Limb (tissue), 2 donors: ENCODE measurements around the gene WDPCP.
A peak's percentile ranks its signal among the peaks of the same experiment; 100 is the strongest.
"Not testable (repeated sequence)": the region's sequence is repeated elsewhere in the genome, so short reads cannot be mapped to it uniquely, and the experiment has no call there.

Source experiments
- DNase-seq, 2 donors: peaks; one replicate each; pipeline ENCODE4 v3.0.0-alpha.2; 2016; ENCODE audit errors: extremely low spot score in 2 of 2

The WDPCP gene

GRCh38 chr2:63588385-63589147 lies at the start of gene WDPCP, which contains the start of gene MDH1:
TSS of gene WDPCP (minus strand) at chr2:63588477. CDS start at chr2:63588271, 206 bp downstream.
TSS of gene MDH1 (plus strand) at chr2:63588963. CDS start at chr2:63589044, 81 bp downstream.
- peak; percentile 93 to 98 for DNase-seq

- no peak for DNase-seq
Measured at GRCh38 chr2:63632382-63632781, 44.1 kb upstream of the WDPCP start.

GRCh38 chr2:63631501-63631900 lies 43.2 kb upstream of the WDPCP start:
- no peak for DNase-seq

- DNase-seq: no peak
Measured at GRCh38 chr2:63628403-63628942, 40.2 kb upstream of the WDPCP start.

- no peak for DNase-seq
Measured at GRCh38 chr2:63627866-63628265, 39.6 kb upstream of the WDPCP start.

GRCh38 chr2:63623763-63624162 lies 35.5 kb upstream of the WDPCP start:
- DNase-seq: not testable (repeated sequence)

- no peak for DNase-seq
Measured at GRCh38 chr2:63622751-63623150, 34.5 kb upstream of the WDPCP start.

- no peak for DNase-seq
Measured at GRCh38 chr2:63619328-63619727, 31.1 kb upstream of the WDPCP start.

- no peak for DNase-seq
Measured at GRCh38 chr2:63617366-63617765, 29.1 kb upstream of the WDPCP start.

- no peak for DNase-seq
Measured at GRCh38 chr2:63614983-63615945, 27.0 kb upstream of the WDPCP start.

- no peak for DNase-seq
Measured at GRCh38 chr2:63614448-63614968, 26.2 kb upstream of the WDPCP start.

- DNase-seq: no peak
Measured at GRCh38 chr2:63613391-63613901, 25.2 kb upstream of the WDPCP start.

- no peak for DNase-seq
Measured at GRCh38 chr2:63610525-63610924, 22.2 kb upstream of the WDPCP start.

GRCh38 chr2:63608865-63609264 lies 20.6 kb upstream of the WDPCP start:
- DNase-seq: not testable (repeated sequence)

- DNase-seq: no peak
Measured at GRCh38 chr2:63604666-63605065, 16.4 kb upstream of the WDPCP start.

GRCh38 chr2:63600881-63601460 lies 12.7 kb upstream of the WDPCP start:
- DNase-seq: no peak

- DNase-seq: no peak
Measured at GRCh38 chr2:63598981-63599380, 10.7 kb upstream of the WDPCP start.

- no peak for DNase-seq
Measured at GRCh38 chr2:63596401-63596883, 8.2 kb upstream of the WDPCP start.

GRCh38 chr2:63594660-63595059 lies 6.4 kb upstream of the WDPCP start:
- DNase-seq: no peak

- no peak for DNase-seq
Measured at GRCh38 chr2:63591566-63592175, 3.4 kb upstream of the WDPCP start.
